ENCODE measurements around the gene YKT6. TPM values are rescaled to one million over a fixed set of nuclear protein-coding genes. Genes with fewer than 3 reads are reported as not detected.

The YKT6 gene
- total RNA-seq, 1 donor from 2014 or later = 131 TPM

DNA sequence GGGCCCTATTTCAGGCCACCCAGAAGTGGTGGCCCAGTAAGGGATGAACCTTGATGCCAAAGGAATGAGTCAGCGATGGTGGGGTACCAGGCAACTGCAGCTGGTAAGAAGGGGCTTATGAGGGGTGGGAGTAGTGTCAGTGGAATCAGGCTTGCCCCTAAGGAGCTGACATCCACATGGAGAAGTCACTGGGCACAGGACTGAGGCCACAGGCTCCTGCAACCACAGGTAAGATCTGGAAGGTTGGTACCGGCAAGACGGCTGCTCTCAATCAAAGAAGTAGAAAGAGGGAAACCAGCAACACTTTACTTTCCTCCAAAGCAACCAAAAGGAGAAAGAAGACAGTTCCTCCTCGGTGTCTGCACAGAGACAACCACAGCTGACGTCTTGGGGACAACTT is 14.0 kb upstream of the YKT6 start:
- H3K4me1 Mint-ChIP-seq (ENCODE audit: low read depth) = peaks cover 17% of the 10 kb centered on the region
- H3K4me3 Mint-ChIP-seq (ENCODE audit: unreplicated experiment) = no peak overlapping the region
- H3K9me3 Mint-ChIP-seq (ENCODE audit: low read depth) = peaks cover 12% of the 10 kb centered on the region
- H3K27ac Mint-ChIP-seq (ENCODE audit: unreplicated experiment) = no peak overlapping the region
- TF ChIP-seq, protein P1, sequence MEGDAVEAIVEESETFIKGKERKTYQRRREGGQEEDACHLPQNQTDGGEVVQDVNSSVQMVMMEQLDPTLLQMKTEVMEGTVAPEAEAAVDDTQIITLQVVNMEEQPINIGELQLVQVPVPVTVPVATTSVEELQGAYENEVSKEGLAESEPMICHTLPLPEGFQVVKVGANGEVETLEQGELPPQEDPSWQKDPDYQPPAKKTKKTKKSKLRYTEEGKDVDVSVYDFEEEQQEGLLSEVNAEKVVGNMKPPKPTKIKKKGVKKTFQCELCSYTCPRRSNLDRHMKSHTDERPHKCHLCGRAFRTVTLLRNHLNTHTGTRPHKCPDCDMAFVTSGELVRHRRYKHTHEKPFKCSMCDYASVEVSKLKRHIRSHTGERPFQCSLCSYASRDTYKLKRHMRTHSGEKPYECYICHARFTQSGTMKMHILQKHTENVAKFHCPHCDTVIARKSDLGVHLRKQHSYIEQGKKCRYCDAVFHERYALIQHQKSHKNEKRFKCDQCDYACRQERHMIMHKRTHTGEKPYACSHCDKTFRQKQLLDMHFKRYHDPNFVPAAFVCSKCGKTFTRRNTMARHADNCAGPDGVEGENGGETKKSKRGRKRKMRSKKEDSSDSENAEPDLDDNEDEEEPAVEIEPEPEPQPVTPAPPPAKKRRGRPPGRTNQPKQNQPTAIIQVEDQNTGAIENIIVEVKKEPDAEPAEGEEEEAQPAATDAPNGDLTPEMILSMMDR (IDR thresholded peaks at IDR 0.05) = no peak
- H3K27me3 Mint-ChIP-seq (ENCODE audit: low read depth) = no peaks in the 10 kb centered on the region
- DNase-seq (ENCODE audit: low spot score) = no peak
- H3K36me3 Mint-ChIP-seq (ENCODE audit: low read depth) = peaks cover 2% of the 10 kb centered on the region

DNA sequence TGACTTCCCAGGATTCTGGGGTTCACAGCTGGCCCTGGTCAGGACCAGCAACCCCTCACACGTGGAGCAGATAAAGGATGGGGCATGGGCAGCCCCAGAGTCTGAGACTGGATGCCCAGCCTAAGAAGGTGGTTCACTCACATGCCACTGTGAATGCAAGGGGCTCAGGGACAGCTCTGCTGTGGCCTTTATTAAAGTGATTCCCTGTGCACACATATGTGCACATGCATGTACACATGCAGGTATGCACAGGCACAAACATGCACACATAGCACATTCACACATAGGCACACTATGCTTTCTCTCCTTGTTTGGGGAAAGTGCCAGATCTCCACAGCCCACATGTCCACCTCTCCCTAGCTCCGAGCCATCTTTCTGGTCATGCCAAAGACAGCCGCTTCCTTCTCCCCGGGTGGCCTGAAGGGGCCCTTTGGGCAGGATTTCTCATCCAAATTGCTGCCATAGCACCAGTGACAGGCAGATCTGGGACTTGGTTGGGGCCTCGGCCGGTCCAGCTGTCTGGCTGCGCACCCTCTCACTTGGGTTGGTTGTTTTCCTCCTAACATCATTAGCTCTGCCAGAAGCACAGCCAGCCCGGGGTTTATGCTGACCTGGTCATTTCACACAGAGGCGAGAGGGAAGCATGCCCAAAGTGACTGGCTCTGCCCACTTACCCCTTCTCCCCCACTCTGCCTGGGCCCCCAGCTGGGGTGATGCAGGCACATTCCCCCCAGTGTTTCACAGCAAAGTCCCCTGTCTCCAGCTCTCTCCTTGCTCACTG is 13.0 kb upstream of the YKT6 start:
- no peak overlapping the region for H3K27ac Mint-ChIP-seq (ENCODE audit: unreplicated experiment)

GRCh38 chr7:44188480-44189225 is 12.1 kb upstream of the YKT6 start:
- peaks cover 2% of the 10 kb centered on the region for H3K27me3 Mint-ChIP-seq (ENCODE audit: low read depth)
- DNase-seq (ENCODE audit: low spot score) = no peak
- H3K4me1 Mint-ChIP-seq (ENCODE audit: low read depth) = peaks cover 14% of the 10 kb centered on the region
- H3K27ac Mint-ChIP-seq (ENCODE audit: unreplicated experiment) = no peak overlapping the region
- TF ChIP-seq, protein P1 (IDR thresholded peaks at IDR 0.05) = no peak
- H3K9me3 Mint-ChIP-seq (ENCODE audit: low read depth) = no peaks in the 10 kb centered on the region
- H3K36me3 Mint-ChIP-seq (ENCODE audit: low read depth) = no peaks in the 10 kb centered on the region
- no peak overlapping the region for H3K4me3 Mint-ChIP-seq (ENCODE audit: unreplicated experiment)

More for the DNA sequence above, 13.0 kb upstream of the YKT6 start:
- Mint-ChIP-seq H3K4me3 (ENCODE audit: unreplicated experiment) (no peak overlapping the region), H3K4me1 (ENCODE audit: low read depth) (peaks cover 17% of the 10 kb centered on the region), H3K27me3 (ENCODE audit: low read depth) (peaks cover 2% of the 10 kb centered on the region), H3K9me3 (ENCODE audit: low read depth) (peaks cover 4% of the 10 kb centered on the region), H3K36me3 (ENCODE audit: low read depth) (peaks cover 2% of the 10 kb centered on the region)
- DNase-seq (ENCODE audit: low spot score) = no peak
- TF ChIP-seq, protein P1 (IDR thresholded peaks at IDR 0.05) = no peak

GRCh38 chr7:44189286-44189992 is 11.3 kb upstream of the YKT6 start, which contains the start of gene GCK:
Gene GCK, minus strand, starts transcription at chr7:44189439. Its CDS starts 486 bp downstream, at chr7:44188953.
- peaks cover 7% of the 10 kb centered on the region for H3K4me1 Mint-ChIP-seq (ENCODE audit: low read depth)
- H3K4me3 Mint-ChIP-seq (ENCODE audit: unreplicated experiment) = no peak within 1 kb of the TSS
- no peak within 1 kb of the TSS for H3K27ac Mint-ChIP-seq (ENCODE audit: unreplicated experiment)
- TF ChIP-seq, protein P1 (IDR thresholded peaks at IDR 0.05) = no peak
- peaks cover 2% of the 10 kb centered on the region for H3K27me3 Mint-ChIP-seq (ENCODE audit: low read depth)
- H3K9me3 Mint-ChIP-seq (ENCODE audit: low read depth) = no peaks in the 10 kb centered on the region
- no peaks in the 10 kb centered on the region for H3K36me3 Mint-ChIP-seq (ENCODE audit: low read depth)
- DNase-seq (ENCODE audit: low spot score) = no peak
